GM19351 (cell line): ENCODE measurements around the gene CCNY.

Experiments used
- ATAC-seq: cut with Tn5 transposase; IDR thresholded peaks from one replicate; pipeline ENCODE4 v1.9.1; 2021; ENCODE audit warnings: mild to moderate bottlenecking, moderate library complexity; ENCODE audit not compliant: unreplicated experiment

Gene CCNY

GRCh38 chr10:35423505-35424306 lies 87.4 kb downstream of the CCNY start:
- ATAC-seq = no peak

- ATAC-seq = no peak
Observed at GRCh38 chr10:35424680-35425285, 88.5 kb downstream of the CCNY start.

- no peak for ATAC-seq
Observed at GRCh38 chr10:35425595-35425994, 89.3 kb downstream of the CCNY start.

- no peak for ATAC-seq
Observed at GRCh38 chr10:35426657-35427056, 90.3 kb downstream of the CCNY start.

GRCh38 chr10:35427543-35427942 lies 91.2 kb downstream of the CCNY start:
- ATAC-seq = no peak

GRCh38 chr10:35428521-35428920 lies 92.2 kb downstream of the CCNY start:
- ATAC-seq = no peak

- ATAC-seq = no peak
Observed at GRCh38 chr10:35432781-35433338, 96.6 kb downstream of the CCNY start.

GRCh38 chr10:35433851-35434426 lies 97.6 kb downstream of the CCNY start:
- no peak for ATAC-seq

GRCh38 chr10:35434533-35434932 lies 98.2 kb downstream of the CCNY start:
- ATAC-seq = no peak

GRCh38 chr10:35435824-35436223 lies 99.5 kb downstream of the CCNY start:
- ATAC-seq = no peak

GRCh38 chr10:35437829-35438228 lies 101.5 kb downstream of the CCNY start:
- no peak for ATAC-seq

GRCh38 chr10:35438718-35439571 lies 102.6 kb downstream of the CCNY start:
- ATAC-seq = no peak

GRCh38 chr10:35440016-35440415 lies 103.7 kb downstream of the CCNY start:
- no peak for ATAC-seq

- ATAC-seq = no peak
Observed at GRCh38 chr10:35442028-35442427, 105.7 kb downstream of the CCNY start.

GRCh38 chr10:35442592-35442991 lies 106.3 kb downstream of the CCNY start:
- no peak for ATAC-seq

GRCh38 chr10:35443858-35444257 lies 107.5 kb downstream of the CCNY start:
- no peak for ATAC-seq

GRCh38 chr10:35445150-35445884 lies 109.0 kb downstream of the CCNY start:
- ATAC-seq = no peak

- ATAC-seq = no peak
Observed at GRCh38 chr10:35446439-35446838, 110.1 kb downstream of the CCNY start.

- ATAC-seq = no peak
Observed at GRCh38 chr10:35447693-35448407, 111.5 kb downstream of the CCNY start.
